HK-2 (cell line): Measurements from ENCODE around the gene CDH4.

Experiments used
- DNase-seq: peaks from one replicate; pipeline ENCODE4 v3.0.0-alpha.2; 2018; ENCODE audit not compliant: unreplicated experiment

CDH4 gene

GRCh38 chr20:61803915-61804751 is 552.1 kb downstream of the CDH4 start:
- no peak for DNase-seq

DNA sequence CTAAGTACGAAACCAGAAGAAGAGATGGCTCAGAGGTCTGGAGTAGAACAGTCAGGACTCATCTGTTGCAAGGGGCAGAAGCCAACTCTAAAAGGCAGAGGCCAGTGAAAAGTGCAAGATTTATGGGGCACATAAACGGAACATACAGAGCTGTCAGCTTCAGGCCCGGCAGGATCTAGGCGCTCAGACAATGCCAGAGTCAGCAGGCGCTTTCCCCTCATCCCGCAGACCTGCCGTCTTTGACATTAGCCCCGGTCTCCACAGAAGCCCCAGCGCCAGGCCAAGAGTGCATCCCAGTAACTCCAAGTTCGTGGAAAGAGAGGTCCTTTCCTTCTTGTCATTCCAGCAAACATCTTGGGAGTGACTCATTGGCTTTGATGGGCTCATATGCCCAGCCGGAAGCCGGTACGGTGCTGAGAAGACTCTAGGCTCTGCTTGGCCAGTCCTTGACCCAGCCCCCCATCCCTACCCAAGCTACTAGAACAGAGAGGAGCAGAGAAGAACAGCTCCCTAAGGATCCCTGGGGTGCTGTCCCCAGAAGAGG is 552.8 kb downstream of the CDH4 start:
- DNase-seq, result no peak

DNA sequence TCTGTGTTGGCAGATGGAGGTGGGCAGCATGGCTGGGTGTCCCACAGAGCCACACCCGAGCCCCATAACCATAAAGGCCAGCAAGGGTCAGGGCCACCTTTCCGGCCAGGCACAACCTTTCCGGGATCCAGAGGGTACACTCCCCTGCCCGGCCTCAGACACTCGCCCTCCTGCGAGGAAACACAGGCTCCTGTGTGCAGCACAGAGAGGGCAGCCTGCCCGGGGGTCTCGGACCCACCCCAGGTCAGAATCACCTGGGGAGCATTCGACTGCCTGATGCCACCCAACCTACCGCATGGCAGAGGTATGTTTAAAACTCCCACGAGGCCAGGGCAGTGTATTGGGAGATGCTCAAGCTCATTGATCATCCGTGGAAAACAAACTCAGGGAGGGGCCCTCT is 553.3 kb downstream of the CDH4 start:
- DNase-seq, result no peak

DNA sequence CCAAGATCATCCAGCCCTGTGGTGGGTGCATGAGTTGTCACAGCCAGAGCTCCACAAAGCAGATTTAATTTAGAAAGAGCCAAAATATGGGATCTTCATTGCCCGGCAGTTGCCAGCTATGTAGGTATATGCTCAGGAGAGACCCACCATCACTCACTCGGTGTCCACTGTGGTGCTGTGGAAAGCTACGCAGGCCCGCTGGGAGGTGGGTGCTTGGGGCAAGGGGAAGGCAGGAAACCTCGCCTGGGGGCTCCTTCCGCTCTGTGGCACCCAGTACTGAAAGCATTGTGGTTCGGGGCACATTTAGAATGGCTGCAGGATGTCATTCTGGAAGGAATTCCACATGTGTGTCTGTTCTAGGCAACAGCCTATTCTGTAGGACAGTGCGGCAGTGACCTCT is 553.7 kb downstream of the CDH4 start:
- DNase-seq, result no peak

DNA sequence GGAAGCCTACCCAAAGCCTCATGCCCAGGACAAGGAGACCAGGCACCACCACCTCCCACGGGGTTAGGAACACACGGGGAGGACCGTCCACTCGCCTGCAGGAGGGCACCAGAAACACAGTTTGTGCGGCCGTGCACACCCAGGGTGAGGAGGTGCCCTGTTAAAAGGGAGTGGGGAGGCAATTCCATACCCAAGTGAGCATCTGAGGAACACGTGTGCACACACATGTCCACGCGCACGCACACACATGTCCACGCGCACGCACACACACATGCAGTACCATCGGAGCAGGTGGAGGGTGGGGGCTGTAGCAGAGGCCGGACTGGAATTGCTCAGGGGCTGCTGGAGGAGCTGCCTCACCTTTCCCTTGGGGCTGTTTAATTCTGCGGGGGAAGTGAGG is 554.3 kb downstream of the CDH4 start:
- no peak for DNase-seq

DNA sequence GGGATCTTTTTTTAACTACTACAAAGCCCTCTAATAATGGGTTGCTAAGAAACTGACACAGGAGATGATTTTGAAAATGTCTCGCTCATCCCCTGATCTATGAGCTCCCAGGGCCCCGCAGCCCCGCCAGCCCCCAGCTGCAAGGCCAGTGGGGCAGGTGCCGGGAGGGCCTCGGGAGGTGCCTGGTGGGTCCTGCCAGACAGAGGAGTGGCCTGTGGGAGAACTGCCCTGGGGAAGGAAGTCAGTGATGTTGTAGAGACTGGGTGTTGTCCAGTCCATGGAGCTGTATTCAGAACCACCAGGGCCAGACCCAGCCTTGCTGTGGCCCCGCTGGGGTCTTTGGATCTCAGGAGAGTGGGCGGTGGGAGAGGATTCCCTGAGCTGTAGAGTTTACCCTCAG is 554.9 kb downstream of the CDH4 start:
- DNase-seq, result no peak

GRCh38 chr20:61807471-61808160 is 555.6 kb downstream of the CDH4 start:
- no peak for DNase-seq

- DNase-seq, result no peak
These were observed 556.4 kb downstream of the CDH4 start for GRCh38 chr20:61808447-61808846.

GRCh38 chr20:61809006-61809770 is 557.1 kb downstream of the CDH4 start:
- DNase-seq, result no peak

DNA sequence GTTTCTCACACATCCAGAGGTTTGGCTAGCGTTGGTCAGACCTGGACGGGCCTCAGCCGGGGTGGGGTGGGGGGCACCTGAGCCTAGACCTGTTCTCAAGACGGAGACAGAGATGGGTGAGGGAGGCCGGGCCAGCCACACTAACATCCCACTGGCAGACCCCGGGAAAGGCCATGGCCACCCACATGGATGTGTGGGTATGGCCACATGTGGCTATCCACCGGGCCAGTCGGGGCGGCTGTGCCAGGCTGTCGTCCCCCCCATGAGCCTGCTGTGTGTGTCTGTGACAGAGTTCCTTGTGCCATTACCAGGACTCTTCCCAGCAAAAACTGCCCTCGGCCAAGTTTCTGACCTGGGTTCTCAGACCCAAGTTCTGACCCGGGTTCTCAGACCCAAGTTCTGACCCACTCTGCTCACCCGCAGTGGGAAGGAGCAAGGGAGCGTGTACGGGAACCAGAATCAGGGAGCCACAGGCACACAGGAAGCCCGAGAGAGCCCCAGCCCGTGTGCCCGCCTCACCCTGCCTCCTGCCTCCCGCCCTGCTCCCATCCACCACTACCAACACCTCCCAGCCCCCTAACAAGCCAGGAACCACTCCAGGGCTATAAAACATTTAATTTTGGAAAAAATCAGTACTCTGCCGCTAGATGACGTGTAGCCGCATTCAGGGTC is 558.1 kb downstream of the CDH4 start:
- no peak for DNase-seq

DNA sequence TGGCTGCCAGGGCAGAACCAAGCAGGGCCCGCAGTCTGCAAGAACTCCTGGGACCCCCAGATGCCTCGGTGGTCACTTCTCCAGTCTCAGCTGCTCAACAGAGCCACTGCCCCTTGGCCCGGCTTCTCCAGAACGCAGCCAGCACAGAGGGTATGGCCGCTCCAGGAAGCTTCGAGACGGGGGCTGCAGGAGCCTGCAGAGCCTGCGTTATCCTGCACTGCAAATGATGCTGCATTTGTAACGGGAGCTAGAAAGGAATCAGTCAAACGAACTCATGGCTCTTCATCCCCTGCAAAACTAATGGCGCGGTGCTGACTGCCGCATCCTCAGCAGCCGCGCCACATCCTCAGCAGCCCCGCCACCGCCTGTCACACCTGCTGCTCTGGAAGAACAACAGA is 558.7 kb downstream of the CDH4 start:
- DNase-seq, result no peak

DNA sequence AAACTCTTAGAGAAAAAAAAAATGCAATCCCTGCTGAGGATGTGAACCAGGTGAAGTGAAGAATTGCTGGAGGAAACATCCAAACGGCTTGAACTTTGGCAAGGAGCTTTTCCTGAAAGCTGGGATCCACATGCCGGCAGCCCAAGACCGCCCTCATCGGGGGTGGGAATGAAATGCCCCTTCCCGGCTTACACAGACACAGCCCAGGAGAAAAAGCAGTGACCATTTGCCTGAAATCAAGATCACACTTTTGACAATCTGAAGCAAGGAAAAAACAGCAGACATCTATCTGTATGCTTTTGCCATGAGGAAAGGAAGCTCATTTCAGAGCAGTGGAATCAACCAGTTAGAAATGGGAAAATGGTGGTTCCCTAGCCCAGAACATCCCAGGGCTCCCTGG is 559.1 kb downstream of the CDH4 start:
- no peak for DNase-seq

DNA sequence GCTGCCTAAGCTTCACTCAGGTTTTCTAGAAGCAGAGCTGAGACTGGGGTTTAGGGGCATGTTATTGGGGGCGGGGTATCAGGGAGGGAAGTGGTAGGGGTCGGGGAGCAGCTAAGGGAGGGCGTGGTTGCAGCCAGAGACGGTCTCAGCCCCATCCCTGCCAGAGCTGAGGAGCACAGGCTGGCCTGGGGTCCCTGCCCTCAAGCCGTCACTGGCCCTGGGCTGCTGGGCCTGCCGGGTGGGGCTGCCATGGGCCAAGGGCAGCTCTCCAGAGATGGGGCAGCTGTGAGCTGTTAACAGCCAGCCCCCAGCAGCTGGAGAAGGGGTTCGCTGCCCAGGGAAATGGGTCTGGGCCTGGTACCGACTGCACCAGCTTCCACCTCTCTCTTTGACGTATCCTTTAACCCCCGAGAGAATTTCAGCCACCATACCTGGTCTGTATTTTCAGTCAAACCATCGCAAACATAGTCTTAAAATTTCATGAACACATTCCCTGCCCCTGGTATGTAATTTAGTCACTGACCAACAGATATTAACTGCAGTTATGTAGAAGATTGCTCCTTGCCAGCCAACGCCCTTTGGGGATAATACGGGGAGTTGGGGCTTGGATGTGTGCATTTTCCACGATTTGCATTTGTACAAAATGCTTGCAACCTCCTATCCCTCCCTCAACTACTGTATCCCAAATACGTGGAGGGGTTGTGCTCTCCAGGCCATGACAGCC is 560.2 kb downstream of the CDH4 start:
- DNase-seq, result no peak

- no peak for DNase-seq
These were observed 560.9 kb downstream of the CDH4 start for GRCh38 chr20:61812845-61813485.

DNA sequence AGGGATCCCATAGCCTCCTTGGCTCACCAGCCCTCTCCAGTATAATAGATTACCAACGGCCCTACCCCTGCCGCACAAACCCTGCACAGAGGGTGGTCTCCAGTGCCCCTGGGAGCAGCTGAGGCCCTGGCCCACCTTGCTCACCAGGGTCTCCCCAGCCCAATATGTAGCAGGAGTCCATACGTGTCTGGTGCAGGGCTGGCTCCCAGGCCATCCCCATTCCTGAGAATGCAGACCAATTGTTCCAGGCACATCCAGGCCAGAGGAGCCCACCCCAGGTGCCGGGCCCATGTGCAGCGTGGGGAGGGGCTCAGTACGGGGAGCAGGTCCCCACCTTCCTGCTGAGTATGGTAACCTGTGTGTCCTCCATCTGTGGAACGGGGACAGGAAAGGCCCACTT is 561.7 kb downstream of the CDH4 start:
- DNase-seq, result no peak

- DNase-seq, result no peak
These were observed 562.2 kb downstream of the CDH4 start for GRCh38 chr20:61814244-61814643.

GRCh38 chr20:61814726-61815125 is 562.7 kb downstream of the CDH4 start:
- no peak for DNase-seq

- no peak for DNase-seq
These were observed 563.1 kb downstream of the CDH4 start for GRCh38 chr20:61815176-61815575.

GRCh38 chr20:61815678-61816077 is 563.6 kb downstream of the CDH4 start:
- DNase-seq, result no peak

DNA sequence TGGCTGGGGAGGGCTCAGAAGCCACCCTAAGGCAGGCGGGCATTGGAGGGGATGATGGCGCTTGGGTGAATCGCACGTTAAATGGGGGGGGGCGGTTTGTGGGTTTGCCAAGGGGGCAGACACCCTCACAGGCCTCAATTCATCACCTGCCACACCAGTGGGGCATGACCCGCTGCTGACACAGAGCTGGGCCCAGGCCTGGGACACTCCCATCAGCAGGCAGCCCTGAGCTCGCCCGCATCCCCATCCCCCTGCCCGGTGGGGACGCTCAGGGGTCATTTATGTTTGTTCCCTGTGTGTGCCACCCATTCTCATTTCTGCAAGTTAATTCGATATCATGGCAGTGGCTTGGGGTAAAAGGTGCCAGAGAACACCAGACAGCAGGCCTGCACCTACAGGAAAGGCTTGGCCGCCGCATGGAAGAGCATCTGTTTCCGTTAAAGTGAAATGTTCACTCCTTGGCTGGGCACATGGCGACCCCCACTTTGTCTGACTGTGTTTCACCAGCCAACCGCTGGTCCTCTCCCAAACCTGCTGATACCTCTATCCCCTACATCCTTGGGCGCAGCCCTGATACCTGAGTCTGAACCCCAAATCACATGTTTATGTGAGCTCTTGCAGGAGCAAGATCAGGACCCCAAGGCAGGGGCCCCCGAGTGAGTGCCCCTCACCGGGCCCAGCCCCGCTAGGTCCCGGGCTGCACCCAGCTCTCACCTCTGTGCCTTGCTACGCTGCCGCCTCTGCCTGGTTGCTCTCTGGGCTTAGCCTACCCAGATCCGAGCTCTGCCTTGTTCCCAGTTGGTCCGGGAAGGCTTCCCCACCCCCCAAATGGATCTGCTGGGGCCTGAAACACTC is 564.8 kb downstream of the CDH4 start:
- DNase-seq, result no peak
